ENCODE data around the gene TMEM218. TPM values are rescaled to one million over a fixed set of nuclear protein-coding genes. Genes with fewer than 3 reads are reported as not detected.

TMEM218 gene
- 32.2 and 33.2 TPM in 2 replicates for total RNA-seq (2014; rRNA removed; shearing (Covaris generic))
- polyA plus RNA-seq (2014; cell fraction: nucleus; rRNA removed): 45.0 and 66.6 TPM in 2 replicates

GRCh38 chr11:125111343-125112207 lies at the start of gene TMEM218:
TSS of gene TMEM218 (minus strand) at chr11:125111626. CDS start at chr11:125102241, 9,385 bp downstream.
- DNase-seq (ENCODE audit: extremely low read depth, low read depth): peak; percentile 96

- DNase-seq (ENCODE audit: extremely low read depth, low read depth): no peak
These were observed 46.7 kb upstream of the TMEM218 start for GRCh38 chr11:125157953-125158680.

GRCh38 chr11:125157118-125157733 lies 45.8 kb upstream of the TMEM218 start:
- DNase-seq (ENCODE audit: extremely low read depth, low read depth): no peak

- no peak for DNase-seq (ENCODE audit: extremely low read depth, low read depth)
These were observed 45.1 kb upstream of the TMEM218 start for GRCh38 chr11:125156346-125157117.

- DNase-seq (ENCODE audit: extremely low read depth, low read depth): no peak
These were observed 44.3 kb upstream of the TMEM218 start for GRCh38 chr11:125155767-125156166.

GRCh38 chr11:125155100-125155444 lies 43.6 kb upstream of the TMEM218 start:
- DNase-seq (ENCODE audit: extremely low read depth, low read depth): no peak

GRCh38 chr11:125154378-125155099 lies 43.1 kb upstream of the TMEM218 start:
- no peak for DNase-seq (ENCODE audit: extremely low read depth, low read depth)

- no peak for DNase-seq (ENCODE audit: extremely low read depth, low read depth)
These were observed 42.4 kb upstream of the TMEM218 start for GRCh38 chr11:125153837-125154236.

- DNase-seq (ENCODE audit: extremely low read depth, low read depth): no peak
These were observed 37.3 kb upstream of the TMEM218 start for GRCh38 chr11:125148743-125149142.

GRCh38 chr11:125148011-125148410 lies 36.6 kb upstream of the TMEM218 start:
- DNase-seq (ENCODE audit: extremely low read depth, low read depth): no peak

GRCh38 chr11:125147280-125147679 lies 35.9 kb upstream of the TMEM218 start:
- DNase-seq (ENCODE audit: extremely low read depth, low read depth): no peak

- DNase-seq (ENCODE audit: extremely low read depth, low read depth): no peak
These were observed 34.8 kb upstream of the TMEM218 start for GRCh38 chr11:125146232-125146631.

- DNase-seq (ENCODE audit: extremely low read depth, low read depth): no peak
These were observed 30.5 kb upstream of the TMEM218 start for GRCh38 chr11:125141686-125142535.

GRCh38 chr11:125141178-125141577 lies 29.8 kb upstream of the TMEM218 start:
- DNase-seq (ENCODE audit: extremely low read depth, low read depth): no peak

GRCh38 chr11:125140233-125140632 lies 28.8 kb upstream of the TMEM218 start:
- DNase-seq (ENCODE audit: extremely low read depth, low read depth): no peak

GRCh38 chr11:125139778-125140177 lies 28.4 kb upstream of the TMEM218 start:
- DNase-seq (ENCODE audit: extremely low read depth, low read depth): no peak

GRCh38 chr11:125138966-125139365 lies 27.5 kb upstream of the TMEM218 start:
- no peak for DNase-seq (ENCODE audit: extremely low read depth, low read depth)

- no peak for DNase-seq (ENCODE audit: extremely low read depth, low read depth)
These were observed 24.6 kb upstream of the TMEM218 start for GRCh38 chr11:125136001-125136400.

- no peak for DNase-seq (ENCODE audit: extremely low read depth, low read depth)
These were observed 21.2 kb upstream of the TMEM218 start for GRCh38 chr11:125132596-125132995.

Measured in NCI-H460 (cell line).